HG03097 (cell line): ENCODE data around the gene USP24.
A peak's percentile ranks its signal among the peaks of the same experiment; 100 is the strongest.

Source experiments
- ATAC-seq: cut with Tn5 transposase; IDR thresholded peaks from one replicate; pipeline ENCODE4 v1.9.1; 2021; ENCODE audit not compliant: unreplicated experiment, low FRiP score

Gene USP24

GRCh38 chr1:55215194-55216021 is at the start of gene USP24:
USP24 (minus strand) TSS chr1:55215364; CDS start chr1:55215113, 251 bp downstream.
- ATAC-seq: peak; percentile 68

GRCh38 chr1:55262822-55263221 is 47.7 kb upstream of the USP24 start:
- no peak for ATAC-seq

- no peak for ATAC-seq
Observed at GRCh38 chr1:55259911-55260609, 44.9 kb upstream of the USP24 start.

GRCh38 chr1:55257958-55258357 is 42.8 kb upstream of the USP24 start:
- peak; percentile 52 for ATAC-seq

- ATAC-seq: no peak
Observed at GRCh38 chr1:55255901-55256300, 40.7 kb upstream of the USP24 start.

GRCh38 chr1:55252942-55253589 is 37.9 kb upstream of the USP24 start:
- ATAC-seq: no peak

GRCh38 chr1:55250399-55251075 is 35.4 kb upstream of the USP24 start:
- no peak for ATAC-seq

- no peak for ATAC-seq
Observed at GRCh38 chr1:55249646-55250398, 34.7 kb upstream of the USP24 start.

GRCh38 chr1:55246896-55247295 is 31.7 kb upstream of the USP24 start:
- no peak for ATAC-seq

- no peak for ATAC-seq
Observed at GRCh38 chr1:55246331-55246730, 31.2 kb upstream of the USP24 start.

GRCh38 chr1:55245781-55246180 is 30.6 kb upstream of the USP24 start:
- no peak for ATAC-seq

GRCh38 chr1:55244476-55245099 is 29.4 kb upstream of the USP24 start:
- ATAC-seq: no peak

GRCh38 chr1:55243655-55244054 is 28.5 kb upstream of the USP24 start:
- ATAC-seq: no peak

GRCh38 chr1:55239548-55239947 is 24.4 kb upstream of the USP24 start:
- no peak for ATAC-seq

GRCh38 chr1:55235722-55236121 is 20.6 kb upstream of the USP24 start:
- no peak for ATAC-seq

GRCh38 chr1:55234016-55234415 is 18.9 kb upstream of the USP24 start:
- no peak for ATAC-seq

GRCh38 chr1:55233145-55233777 is 18.1 kb upstream of the USP24 start:
- no peak for ATAC-seq

- no peak for ATAC-seq
Observed at GRCh38 chr1:55232448-55233144, 17.4 kb upstream of the USP24 start.

- ATAC-seq: no peak
Observed at GRCh38 chr1:55231745-55232144, 16.6 kb upstream of the USP24 start.
